ENCODE results near the gene CFAP73.
"Not testable (repeated sequence)": the region's sequence is repeated elsewhere in the genome, so short reads cannot be mapped to it uniquely, and the experiment has no call there.

Gene CFAP73

GRCh38 chr12:113119980-113120669, 29.4 kb upstream of the CFAP73 start:
- DNase-seq (ENCODE audit: low spot score) = no peak

GRCh38 chr12:113120670-113121370, 28.7 kb upstream of the CFAP73 start:
- no peak for DNase-seq (ENCODE audit: low spot score)

- no peak for DNase-seq (ENCODE audit: low spot score)
These were observed 21.7 kb upstream of the CFAP73 start for GRCh38 chr12:113127791-113128199.

- no peak for DNase-seq (ENCODE audit: low spot score)
These were observed 20.5 kb upstream of the CFAP73 start for GRCh38 chr12:113128802-113129663.

GRCh38 chr12:113129664-113130456, 19.7 kb upstream of the CFAP73 start:
- no peak for DNase-seq (ENCODE audit: low spot score)

GRCh38 chr12:113130457-113131135, 18.9 kb upstream of the CFAP73 start:
- DNase-seq (ENCODE audit: low spot score) = no peak

GRCh38 chr12:113131556-113131955, 18.0 kb upstream of the CFAP73 start:
- DNase-seq (ENCODE audit: low spot score) = no peak

- DNase-seq (ENCODE audit: low spot score) = no peak
These were observed 16.5 kb upstream of the CFAP73 start for GRCh38 chr12:113133036-113133435.

GRCh38 chr12:113133666-113134065, 15.9 kb upstream of the CFAP73 start:
- no peak for DNase-seq (ENCODE audit: low spot score)

- no peak for DNase-seq (ENCODE audit: low spot score)
These were observed 15.5 kb upstream of the CFAP73 start for GRCh38 chr12:113134071-113134470.

GRCh38 chr12:113134521-113134951, 15.0 kb upstream of the CFAP73 start:
- DNase-seq (ENCODE audit: low spot score) = no peak

GRCh38 chr12:113135178-113136127, 14.1 kb upstream of the CFAP73 start, which contains the start of gene RASAL1:
TSS of gene RASAL1 (minus strand) at chr12:113135761. CDS start at chr12:113135462, 299 bp downstream.
- DNase-seq (ENCODE audit: low spot score) = no peak

GRCh38 chr12:113136128-113136989, 13.2 kb upstream of the CFAP73 start:
- DNase-seq (ENCODE audit: low spot score) = no peak

GRCh38 chr12:113136990-113137511, 12.5 kb upstream of the CFAP73 start:
- DNase-seq (ENCODE audit: low spot score) = no peak

- no peak for DNase-seq (ENCODE audit: low spot score)
These were observed 11.4 kb upstream of the CFAP73 start for GRCh38 chr12:113137861-113138783.

GRCh38 chr12:113138826-113139225, 10.7 kb upstream of the CFAP73 start:
- no peak for DNase-seq (ENCODE audit: low spot score)

- DNase-seq (ENCODE audit: low spot score) = no peak
These were observed 8.8 kb upstream of the CFAP73 start for GRCh38 chr12:113140706-113141105.

- DNase-seq (ENCODE audit: low spot score) = not testable (repeated sequence)
These were observed 7.8 kb upstream of the CFAP73 start for GRCh38 chr12:113141716-113142115.

Measured in GM03348 (cell line).